IMR-90 (cell line): ENCODE data around the gene TBC1D10B. TPM values are rescaled to one million over a fixed set of nuclear protein-coding genes. Genes with fewer than 3 reads are reported as not detected.

Experiments
- CEBPB ChIP-seq: IDR thresholded peaks from 2 replicates; pipeline ENCODE4 v1.6.1; 2012; ENCODE audit warnings: low read depth, low read length, improper control_type of control experiment
- CHD1 ChIP-seq: IDR thresholded peaks from 2 replicates; pipeline ENCODE4 v1.6.1; 2012; ENCODE audit warnings: low read depth, low read length, improper control_type of control experiment
- CTCF ChIP-seq: conservative IDR thresholded peaks from 2 replicates; pipeline ENCODE4 v1.5.1; 2012; ENCODE audit warnings: mild to moderate bottlenecking, low read depth, low read length, improper control_type of control experiment
- FOS ChIP-seq: fragments of 150-350 bp; IDR thresholded peaks from 2 replicates; pipeline ENCODE4 v1.6.1; 2016; ENCODE audit warnings: low read depth, low read length
- MAFK ChIP-seq: IDR thresholded peaks from 2 replicates; pipeline ENCODE4 v1.6.1; 2012; ENCODE audit warnings: low read depth, low read length, improper control_type of control experiment
- NFE2L2 ChIP-seq: fragments of 150-350 bp; IDR thresholded peaks from 2 replicates; pipeline ENCODE4 v1.6.1; 2016; ENCODE audit warnings: low read depth, mild to moderate bottlenecking, low read length
- RAD21 ChIP-seq: IDR thresholded peaks from 2 replicates; pipeline ENCODE4 v1.6.1; 2012; ENCODE audit warnings: low read length, improper control_type of control experiment
- SMC3 ChIP-seq: fragments of 150-350 bp; IDR thresholded peaks from 2 replicates; pipeline ENCODE4 v1.6.1; 2016; ENCODE audit warnings: low read depth, mild to moderate bottlenecking, antibody characterized with exemption, low read length, moderate library complexity
- polyA plus RNA-seq, 3 experiments: library from polyadenylated mRNA; depleted of rRNA; stranded (reverse); fragments of >200 nt; gene quantifications; 2 replicates each; pipeline ENCODE4 v1.2.3, GENCODE V29; 2012; ENCODE audit warnings: low replicate concordance in 1 of 3
- total RNA-seq: library from RNA; depleted of rRNA; stranded (reverse); fragments of >200 nt; gene quantifications from 2 replicates; pipeline ENCODE4 v1.2.3, GENCODE V29; 2012

Gene TBC1D10B
- total and polyA plus RNA-seq, 2 of the 4 experiments (the other 2 are of a cell fraction): 8.4 to 24.9 TPM

DNA sequence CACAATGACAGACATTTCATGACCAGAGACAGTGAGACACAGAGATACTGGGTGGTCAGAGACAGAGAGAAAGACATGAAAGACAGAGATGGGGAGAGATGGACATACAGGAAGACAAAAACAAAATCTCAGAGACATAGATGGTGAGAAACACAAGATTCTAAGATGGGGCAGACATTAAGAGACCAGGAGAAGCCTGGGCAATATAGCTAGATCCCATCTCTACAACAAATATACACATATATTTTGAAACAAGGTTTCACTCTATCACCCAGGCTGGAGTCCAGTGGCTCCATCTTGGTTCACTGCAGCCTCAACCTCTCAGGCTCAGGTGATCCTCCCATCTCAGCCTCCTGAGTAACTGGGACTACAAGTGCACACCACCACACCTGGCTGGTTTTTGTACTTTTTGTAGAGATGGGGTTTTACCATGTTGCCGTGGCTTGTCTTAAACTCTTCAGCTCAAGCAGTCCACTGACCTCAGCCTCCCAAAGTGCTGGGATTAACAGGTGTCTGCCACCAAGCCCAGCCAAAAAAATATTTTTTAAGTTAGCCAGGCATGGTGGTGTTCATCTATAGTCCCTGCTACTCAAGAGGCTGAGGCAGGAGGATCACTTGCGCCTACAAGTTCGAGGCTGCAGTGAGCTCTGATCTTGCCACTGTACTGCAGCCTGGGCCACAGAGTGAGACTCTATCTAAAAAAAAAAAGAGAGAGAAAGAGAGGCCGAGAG lies 9.9 kb upstream of the TBC1D10B start (continued):
- TF ChIP-seq CTCF: no peak
- TF ChIP-seq CEBPB: no peak
- no peak for TF ChIP-seq NFE2L2
- no peak for TF ChIP-seq SMC3
- TF ChIP-seq MAFK: no peak
- no peak for TF ChIP-seq CHD1
- no peak for TF ChIP-seq FOS
- TF ChIP-seq RAD21: no peak
